PC-3 (cell line): ENCODE data around the gene NATD1. TPM values are rescaled to one million over a fixed set of nuclear protein-coding genes. Genes with fewer than 3 reads are reported as not detected.

Source experiments
- ATAC-seq: fragments of 200-7000 bp; cut with Tn5 transposase; 2 replicates; pipeline ENCODE4 v1.9.1; 2020; ENCODE audit warnings: mild to moderate bottlenecking, moderate library complexity
- BruUV-seq: library from RNA; stranded (reverse); fragments of 400-500 nt; replicated peaks from 2 replicates; lab custom pipeline; 2021; lab: Mats Ljungman, UMichigan
- CTCF ChIA-PET: fragments of 300-600 bp; sonication (Branson Sonifier 250); formaldehyde crosslinking; loops from one replicate; lab custom pipeline; 2022; ENCODE audit warnings: antibody characterized with exemption; lab: Charles Lee
- POLR2A ChIA-PET: fragments of 300-600 bp; sonication (Branson Sonifier 250); formaldehyde crosslinking; loops from one replicate; lab custom pipeline; 2022; ENCODE audit warnings: antibody characterized with exemption; ENCODE audit not compliant: unreplicated experiment; lab: Charles Lee
- DNase-seq: peaks from one replicate; pipeline ENCODE4 v3.0.0-alpha.2; 2015
- H2AFZ ChIP-seq: fragments of 300-600 bp; sonication (generic); 2 replicates; pipeline ENCODE4 v1.6.0; 2016; ENCODE audit warnings: antibody characterized with exemption, low read length
- H3F3A ChIP-seq: fragments of 300-600 bp; sonication (generic); one replicate; pipeline ENCODE4 v1.6.0; 2017; ENCODE audit warnings: antibody characterized with exemption, low read length, control low read depth, mild to moderate bottlenecking; ENCODE audit not compliant: unreplicated experiment
- H3K27ac ChIP-seq: fragments of 300-600 bp; sonication (generic); 2 replicates; pipeline ENCODE4 v1.5.1; 2016; ENCODE audit warnings: mild to moderate bottlenecking, low read length
- H3K27me3 ChIP-seq: fragments of 300-600 bp; sonication (generic); 2 replicates; pipeline ENCODE4 v1.6.1; 2016; ENCODE audit warnings: low read length, mixed read lengths
- H3K36me3 ChIP-seq: fragments of 300-600 bp; sonication (generic); 2 replicates; pipeline ENCODE4 v1.6.1; 2016; ENCODE audit warnings: low read depth, mixed run types, low read length, mixed read lengths
- H3K4me1 ChIP-seq: fragments of 300-600 bp; sonication (generic); 2 replicates; pipeline ENCODE4 v1.5.1; 2016; ENCODE audit warnings: low read length; ENCODE audit not compliant: insufficient read depth
- H3K4me2 ChIP-seq: fragments of 300-600 bp; sonication (generic); 2 replicates; pipeline ENCODE4 v1.6.0; 2016; ENCODE audit warnings: low read length
- H3K4me3 ChIP-seq: fragments of 300-600 bp; sonication (generic); 2 replicates; pipeline ENCODE4 v1.5.1; 2016; ENCODE audit warnings: mild to moderate bottlenecking, low read length, mixed read lengths
- H3K79me2 ChIP-seq: fragments of 300-600 bp; sonication (generic); 2 replicates; pipeline ENCODE4 v1.6.1; 2017; ENCODE audit warnings: low read length, mixed read lengths
- H3K9ac ChIP-seq: fragments of 300-600 bp; sonication (generic); 2 replicates; pipeline ENCODE4 v1.6.0; 2016; ENCODE audit warnings: mild to moderate bottlenecking, low read length
- H3K9me2 ChIP-seq: fragments of 300-600 bp; sonication (generic); replicated peaks from 2 replicates; pipeline ENCODE4 v1.6.1; 2016; ENCODE audit warnings: mixed run types, low read length, mixed read lengths
- H3K9me3 ChIP-seq: fragments of 300-600 bp; sonication (generic); 2 replicates; pipeline ENCODE4 v1.6.1; 2016; ENCODE audit warnings: low read length, mixed read lengths
- H4K20me1 ChIP-seq: fragments of 300-600 bp; sonication (generic); 2 replicates; pipeline ENCODE4 v1.6.1; 2016; ENCODE audit warnings: low read length, mixed read lengths
- EZH2 ChIP-seq: fragments of 300-600 bp; sonication (generic); IDR thresholded peaks from one replicate; pipeline ENCODE4 v1.6.1; 2017; ENCODE audit warnings: antibody characterized with exemption, mild to moderate bottlenecking, low read length; ENCODE audit not compliant: unreplicated experiment
- EZH2phosphoT487 ChIP-seq: fragments of 300-600 bp; sonication (generic); IDR thresholded peaks from 2 replicates; pipeline ENCODE4 v1.6.1; 2018; ENCODE audit warnings: mild to moderate bottlenecking, antibody characterized with exemption, low read length, borderline replicate concordance
- intact Hi-C: fragments of 100-400 bp; cut with micrococcal nuclease; formaldehyde crosslinking; loops from 2 replicates; pipeline ENCODE4 v1.9.0; 2023
- total RNA-seq: library from RNA; depleted of rRNA; stranded (reverse); fragments of >200 nt; gene quantifications from 2 replicates; pipeline ENCODE4 v1.2.3, GENCODE V29; 2014
- TF ChIP-seq, protein P1 (sequence below): fragments of 300-600 bp; sonication (generic); conservative IDR thresholded peaks from 2 replicates; pipeline ENCODE4 v1.5.1; 2017; ENCODE audit warnings: antibody characterized with exemption, low read depth, mild to moderate bottlenecking, low read length

NATD1 gene
- total RNA-seq, 1 experiment from 2014 or later = 0.73 TPM

DNA sequence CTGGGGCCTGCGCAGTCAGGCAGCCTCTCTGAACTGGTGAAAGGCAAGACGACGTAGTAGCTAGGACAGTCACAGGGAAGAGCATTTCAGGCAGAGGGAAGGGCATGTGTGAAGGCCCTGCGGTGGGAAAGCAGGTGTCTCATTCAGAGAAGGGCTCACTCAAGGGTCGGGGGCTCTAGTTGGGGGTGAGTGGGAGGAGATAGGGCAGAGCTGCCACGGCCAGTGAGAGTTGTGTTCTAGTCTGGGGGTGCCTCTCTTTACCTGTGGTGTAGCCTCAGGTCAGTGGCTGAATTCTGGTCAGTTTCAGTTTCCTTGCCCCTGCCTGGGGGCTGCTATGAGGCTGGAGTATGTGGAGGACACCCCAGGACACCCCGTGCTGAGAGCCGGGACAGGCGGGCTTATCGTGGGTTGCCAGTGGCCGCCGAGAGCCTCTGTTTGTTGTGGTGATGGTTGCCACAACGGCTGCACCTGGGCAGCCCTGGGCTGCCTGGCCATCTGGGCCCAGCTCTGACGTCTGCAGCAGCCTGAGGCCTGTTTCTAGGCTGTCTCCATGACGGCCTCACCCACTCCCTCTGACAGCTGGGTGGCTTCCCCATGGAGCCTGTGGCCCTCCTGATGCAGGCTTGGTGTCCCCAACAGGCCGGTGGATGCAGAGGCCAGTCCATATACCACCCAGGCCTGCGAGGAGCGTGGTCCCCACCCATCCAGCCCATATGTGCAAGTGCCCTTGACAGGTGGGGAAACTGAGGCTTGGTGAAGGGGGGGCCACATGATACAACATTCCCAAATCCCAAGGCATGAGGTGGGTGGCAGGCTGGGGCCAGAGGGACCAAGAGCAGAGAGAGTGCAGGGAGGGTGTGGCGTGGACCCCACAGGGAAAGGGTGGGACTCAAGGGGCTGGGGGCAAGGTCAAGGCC, 42.1 kb upstream of the NATD1 start:
- POLR2A ChIA-PET = no interaction called here

DNA sequence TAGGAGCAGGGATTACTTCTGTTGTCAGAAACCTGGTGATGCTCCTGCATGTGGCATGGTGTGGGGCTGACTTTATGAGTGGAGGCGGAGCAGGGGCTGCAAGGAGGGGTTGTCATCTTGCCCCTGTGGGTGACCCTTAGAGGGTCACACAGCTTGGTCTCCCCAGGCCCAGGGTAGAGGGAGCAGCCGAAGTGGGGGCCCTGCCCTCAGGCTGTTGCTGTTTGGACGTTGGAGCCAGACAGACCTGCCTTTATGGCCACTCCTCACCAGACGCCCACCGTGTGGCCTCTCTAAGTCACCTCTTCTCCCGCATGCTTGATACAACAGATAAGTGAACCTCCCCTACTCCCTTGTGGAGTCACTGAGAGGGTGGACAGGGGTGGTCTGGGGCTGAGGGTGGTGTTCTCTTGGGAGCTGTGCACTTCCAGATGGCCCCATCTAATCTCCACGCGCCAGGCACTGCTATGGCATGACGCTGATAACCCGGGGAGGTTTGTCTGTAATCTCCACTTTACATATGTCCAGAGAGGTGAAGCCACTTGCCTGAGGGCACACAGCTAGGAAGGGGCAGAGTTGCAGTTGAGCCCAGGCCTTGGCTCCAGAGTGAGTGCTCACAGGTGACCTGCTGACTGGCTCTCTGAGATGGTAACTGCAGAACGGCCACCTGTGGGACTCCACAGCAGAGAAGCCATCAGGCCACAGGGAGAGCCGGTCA, 41.3 kb upstream of the NATD1 start:
- TF ChIP-seq, protein P1, sequence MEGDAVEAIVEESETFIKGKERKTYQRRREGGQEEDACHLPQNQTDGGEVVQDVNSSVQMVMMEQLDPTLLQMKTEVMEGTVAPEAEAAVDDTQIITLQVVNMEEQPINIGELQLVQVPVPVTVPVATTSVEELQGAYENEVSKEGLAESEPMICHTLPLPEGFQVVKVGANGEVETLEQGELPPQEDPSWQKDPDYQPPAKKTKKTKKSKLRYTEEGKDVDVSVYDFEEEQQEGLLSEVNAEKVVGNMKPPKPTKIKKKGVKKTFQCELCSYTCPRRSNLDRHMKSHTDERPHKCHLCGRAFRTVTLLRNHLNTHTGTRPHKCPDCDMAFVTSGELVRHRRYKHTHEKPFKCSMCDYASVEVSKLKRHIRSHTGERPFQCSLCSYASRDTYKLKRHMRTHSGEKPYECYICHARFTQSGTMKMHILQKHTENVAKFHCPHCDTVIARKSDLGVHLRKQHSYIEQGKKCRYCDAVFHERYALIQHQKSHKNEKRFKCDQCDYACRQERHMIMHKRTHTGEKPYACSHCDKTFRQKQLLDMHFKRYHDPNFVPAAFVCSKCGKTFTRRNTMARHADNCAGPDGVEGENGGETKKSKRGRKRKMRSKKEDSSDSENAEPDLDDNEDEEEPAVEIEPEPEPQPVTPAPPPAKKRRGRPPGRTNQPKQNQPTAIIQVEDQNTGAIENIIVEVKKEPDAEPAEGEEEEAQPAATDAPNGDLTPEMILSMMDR = no peak
- TF ChIP-seq EZH2phosphoT487 = no peak
- no peak for TF ChIP-seq EZH2
- no peaks in the 10 kb centered on the region for H3K9me2 ChIP-seq
- peaks cover 80% of the 10 kb centered on the region for H3K79me2 ChIP-seq
- no peak overlapping the region for H3K9ac ChIP-seq
- H3F3A ChIP-seq = no peaks in the 10 kb centered on the region
- peaks cover 16% of the 10 kb centered on the region; the same call in 1 of the 2 replicates for H3K36me3 ChIP-seq
- CTCF ChIA-PET = no interaction called here
- H3K4me2 ChIP-seq = no peak overlapping the region
- POLR2A ChIA-PET = no interaction called here
- H3K27me3 ChIP-seq = peaks cover 5% of the 10 kb centered on the region; the same call in 1 of the 2 replicates
- BruUV-seq = no TSS peak
- H2AFZ ChIP-seq = no peak overlapping the region
- no peak overlapping the region for H3K4me3 ChIP-seq
- H3K9me3 ChIP-seq = no peaks in the 10 kb centered on the region
- peaks cover 7% of the 10 kb centered on the region; the same call in 1 of the 2 replicates for H3K4me1 ChIP-seq
- no peak overlapping the region for H3K27ac ChIP-seq
- H4K20me1 ChIP-seq = peaks cover 88% of the 10 kb centered on the region
- ATAC-seq = no peak
- no peak for DNase-seq
- intact Hi-C loops = no loop called here

More for the DNA sequence above, 42.1 kb upstream of the NATD1 start:
- BruUV-seq = no TSS peak
- CTCF ChIA-PET = no interaction called here
- Histone ChIP-seq H3K27me3 (peaks cover 3% of the 10 kb centered on the region; the same call in 1 of the 2 replicates), H3K4me1 (no peaks in the 10 kb centered on the region), H3K79me2 (peaks cover 72% of the 10 kb centered on the region), H3K27ac (no peak overlapping the region), H4K20me1 (peaks cover 80% of the 10 kb centered on the region), H3K36me3 (peaks cover 21% of the 10 kb centered on the region; the same call in 1 of the 2 replicates), H3K9ac (no peak overlapping the region), H2AFZ (no peak overlapping the region), H3K9me2 (no peaks in the 10 kb centered on the region), H3K4me3 (no peak overlapping the region), H3K4me2 (no peak overlapping the region), H3K9me3 (no peaks in the 10 kb centered on the region), H3F3A (no peaks in the 10 kb centered on the region)
- TF ChIP-seq, protein P1 = no peak
- TF ChIP-seq EZH2phosphoT487 (no peak), EZH2 (no peak)
- intact Hi-C loops = no loop called here
- no peak for DNase-seq
- no peak for ATAC-seq
